HepG2 (cell line): ENCODE measurements around the gene APOC4. TPM values are rescaled to one million over a fixed set of nuclear protein-coding genes. Genes with fewer than 3 reads are reported as not detected.

Experiments
- HES4 ChIP-seq: sonication (generic); formaldehyde crosslinking; IDR thresholded peaks from 2 replicates; pipeline ENCODE4 v1.9.0; 2021; ENCODE audit warnings: mild to moderate bottlenecking, missing genetic modification reagents, borderline replicate concordance
- MTA3 ChIP-seq: sonication (generic); formaldehyde crosslinking; IDR thresholded peaks from 2 replicates; pipeline ENCODE4 v1.4.0; 2020; ENCODE audit warnings: missing genetic modification reagents
- NFIB ChIP-seq: sonication (generic); formaldehyde crosslinking; IDR thresholded peaks from 2 replicates; pipeline ENCODE4 v1.9.0; 2021; ENCODE audit warnings: missing genetic modification reagents, mild to moderate bottlenecking, borderline replicate concordance
- SP2 ChIP-seq: sonication (generic); formaldehyde crosslinking; IDR thresholded peaks from 2 replicates; pipeline ENCODE4 v1.5.1; 2020; ENCODE audit warnings: mild to moderate bottlenecking, missing genetic modification reagents
- ZNF12 ChIP-seq: sonication (generic); formaldehyde crosslinking; IDR thresholded peaks from 2 replicates; pipeline ENCODE4 v1.5.0; 2020; ENCODE audit warnings: missing genetic modification reagents
- ZNF224 ChIP-seq: sonication (generic); formaldehyde crosslinking; IDR thresholded peaks from 2 replicates; pipeline ENCODE4 v1.5.0; 2020; ENCODE audit warnings: mild to moderate bottlenecking, missing genetic modification reagents
- ZNF354B ChIP-seq: sonication (generic); formaldehyde crosslinking; IDR thresholded peaks from 2 replicates; pipeline ENCODE4 v1.8.0; 2022; ENCODE audit warnings: mild to moderate bottlenecking, missing genetic modification reagents
- ZNF569 ChIP-seq: sonication (generic); formaldehyde crosslinking; IDR thresholded peaks from 2 replicates; pipeline ENCODE4 v1.5.0; 2020; ENCODE audit warnings: mild to moderate bottlenecking, missing genetic modification reagents, moderate library complexity, borderline replicate concordance
- ZNF570 ChIP-seq: sonication (generic); formaldehyde crosslinking; IDR thresholded peaks from 2 replicates; pipeline ENCODE4 v1.4.0; 2020; ENCODE audit warnings: mild to moderate bottlenecking, missing genetic modification reagents, borderline replicate concordance
- ZNF737 ChIP-seq: sonication (generic); formaldehyde crosslinking; IDR thresholded peaks from 2 replicates; pipeline ENCODE4 v1.5.0; 2020; ENCODE audit warnings: missing genetic modification reagents, mild to moderate bottlenecking, borderline replicate concordance
- ZNF761 ChIP-seq: sonication (generic); formaldehyde crosslinking; conservative IDR thresholded peaks from 2 replicates; pipeline ENCODE4 v1.4.0; 2020; ENCODE audit warnings: mild to moderate bottlenecking, missing genetic modification reagents
- polyA plus RNA-seq, 8 experiments: library from polyadenylated mRNA; depleted of rRNA in 3 of 8; stranded (reverse) in 7 of 8; unstranded in 1 of 8; fragments of >200 nt; fragmentation: Illumina TruSeq in 4 of 8; extraction: Trizol in 4 of 8; gene quantifications; 2 replicates each; pipeline versions ENCODE4 v1.2.1 to v1.2.3, GENCODE V29; 2011 to 2016; ENCODE audit warnings: low read depth in 4 of 8, missing spikeins in 1 of 8, mixed read lengths in 1 of 8; ENCODE audit not compliant: insufficient read depth in 1 of 8
- total RNA-seq, 5 experiments: library from RNA; depleted of rRNA; stranded (reverse); fragments of >200 nt; fragmentation: Illumina TruSeq; extraction: Trizol; gene quantifications; 2 replicates each; pipeline ENCODE4 v1.2.3, GENCODE V29; 2016; ENCODE audit warnings: low read depth in 1 of 5
- TF ChIP-seq, protein P1 (sequence below), 2 experiments: sonication (generic) in 1 of 2; formaldehyde crosslinking in 1 of 2; IDR thresholded peaks; 2 replicates each; pipeline versions ENCODE4 v1.4.0 to v1.6.1; 2016 to 2020; ENCODE audit warnings: borderline replicate concordance in 1 of 2, low read depth in 1 of 2, mild to moderate bottlenecking in 1 of 2, missing genetic modification reagents in 1 of 2
- TF ChIP-seq, protein P2 (sequence below): sonication (generic); formaldehyde crosslinking; IDR thresholded peaks from 2 replicates; pipeline ENCODE4 v1.5.0; 2020; ENCODE audit warnings: missing genetic modification reagents
- TF ChIP-seq, protein P3 (sequence below): sonication (generic); formaldehyde crosslinking; IDR thresholded peaks from 2 replicates; pipeline ENCODE4 v1.5.0; 2020; ENCODE audit warnings: mild to moderate bottlenecking, missing genetic modification reagents, borderline replicate concordance
- TF ChIP-seq, protein P4 (sequence below): sonication (generic); formaldehyde crosslinking; conservative IDR thresholded peaks from 2 replicates; pipeline ENCODE4 v1.4.0; 2020; ENCODE audit warnings: missing genetic modification reagents
- TF ChIP-seq, protein P5 (sequence below): IDR thresholded peaks from 2 replicates; pipeline ENCODE4 v1.6.1; 2012; ENCODE audit warnings: low read length, improper control_type of control experiment

APOC4 gene
- total and polyA plus RNA-seq, 2 of the 13 experiments (the other 11 are each of a cell fraction or from before 2014, with no cell fraction given): 0.46 TPM; not detected in 1

DNA sequence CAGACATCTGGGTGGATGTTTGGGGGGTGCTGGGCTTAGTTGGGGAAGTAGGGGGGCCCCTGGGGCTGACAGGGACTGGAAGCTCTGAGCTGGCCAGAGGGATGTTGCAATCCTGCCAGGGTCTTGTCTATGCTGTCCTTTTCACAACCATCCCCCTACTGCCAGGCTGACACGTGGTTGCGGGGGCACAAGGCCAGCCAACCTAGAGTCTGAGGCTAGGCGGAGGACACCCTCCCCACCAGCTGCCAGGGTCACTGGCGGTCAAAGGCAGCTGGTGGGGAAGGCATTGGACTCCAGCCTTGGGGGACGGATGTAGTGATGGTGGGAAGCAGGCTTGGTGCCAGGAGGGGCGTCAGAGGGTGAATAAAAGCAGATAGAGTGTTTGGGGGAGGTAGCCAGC is 29.2 kb upstream of the APOC4 start (continued):
- TF ChIP-seq, protein P1, sequence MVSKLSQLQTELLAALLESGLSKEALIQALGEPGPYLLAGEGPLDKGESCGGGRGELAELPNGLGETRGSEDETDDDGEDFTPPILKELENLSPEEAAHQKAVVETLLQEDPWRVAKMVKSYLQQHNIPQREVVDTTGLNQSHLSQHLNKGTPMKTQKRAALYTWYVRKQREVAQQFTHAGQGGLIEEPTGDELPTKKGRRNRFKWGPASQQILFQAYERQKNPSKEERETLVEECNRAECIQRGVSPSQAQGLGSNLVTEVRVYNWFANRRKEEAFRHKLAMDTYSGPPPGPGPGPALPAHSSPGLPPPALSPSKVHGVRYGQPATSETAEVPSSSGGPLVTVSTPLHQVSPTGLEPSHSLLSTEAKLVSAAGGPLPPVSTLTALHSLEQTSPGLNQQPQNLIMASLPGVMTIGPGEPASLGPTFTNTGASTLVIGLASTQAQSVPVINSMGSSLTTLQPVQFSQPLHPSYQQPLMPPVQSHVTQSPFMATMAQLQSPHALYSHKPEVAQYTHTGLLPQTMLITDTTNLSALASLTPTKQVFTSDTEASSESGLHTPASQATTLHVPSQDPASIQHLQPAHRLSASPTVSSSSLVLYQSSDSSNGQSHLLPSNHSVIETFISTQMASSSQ (IDR thresholded peaks at IDR 0.05; ENCODE audit: low read depth): no peak
- TF ChIP-seq, protein P1 (CRISPR knock-in tag; IDR thresholded peaks at IDR 0.05; ENCODE audit: borderline replicate concordance): peak; percentile 66
- TF ChIP-seq, protein P2, sequence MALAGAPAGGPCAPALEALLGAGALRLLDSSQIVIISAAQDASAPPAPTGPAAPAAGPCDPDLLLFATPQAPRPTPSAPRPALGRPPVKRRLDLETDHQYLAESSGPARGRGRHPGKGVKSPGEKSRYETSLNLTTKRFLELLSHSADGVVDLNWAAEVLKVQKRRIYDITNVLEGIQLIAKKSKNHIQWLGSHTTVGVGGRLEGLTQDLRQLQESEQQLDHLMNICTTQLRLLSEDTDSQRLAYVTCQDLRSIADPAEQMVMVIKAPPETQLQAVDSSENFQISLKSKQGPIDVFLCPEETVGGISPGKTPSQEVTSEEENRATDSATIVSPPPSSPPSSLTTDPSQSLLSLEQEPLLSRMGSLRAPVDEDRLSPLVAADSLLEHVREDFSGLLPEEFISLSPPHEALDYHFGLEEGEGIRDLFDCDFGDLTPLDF (CRISPR knock-in tag): no peak
- TF ChIP-seq ZNF761 (CRISPR knock-in tag) (0 out of 2 replicates have a peak, but pooled peaks have one; percentile 21), HES4 (CRISPR knock-in tag) (no peak), ZNF354B (CRISPR knock-in tag) (no peak), MTA3 (CRISPR knock-in tag) (no peak), ZNF737 (CRISPR knock-in tag) (no peak), NFIB (CRISPR knock-in tag) (no peak), ZNF12 (peak; percentile 14; the same call in 1 of the 2 replicates), SP2 (no peak), ZNF224 (CRISPR knock-in tag) (no peak), ZNF569 (CRISPR knock-in tag) (no peak), ZNF570 (no peak)
- TF ChIP-seq, protein P3, sequence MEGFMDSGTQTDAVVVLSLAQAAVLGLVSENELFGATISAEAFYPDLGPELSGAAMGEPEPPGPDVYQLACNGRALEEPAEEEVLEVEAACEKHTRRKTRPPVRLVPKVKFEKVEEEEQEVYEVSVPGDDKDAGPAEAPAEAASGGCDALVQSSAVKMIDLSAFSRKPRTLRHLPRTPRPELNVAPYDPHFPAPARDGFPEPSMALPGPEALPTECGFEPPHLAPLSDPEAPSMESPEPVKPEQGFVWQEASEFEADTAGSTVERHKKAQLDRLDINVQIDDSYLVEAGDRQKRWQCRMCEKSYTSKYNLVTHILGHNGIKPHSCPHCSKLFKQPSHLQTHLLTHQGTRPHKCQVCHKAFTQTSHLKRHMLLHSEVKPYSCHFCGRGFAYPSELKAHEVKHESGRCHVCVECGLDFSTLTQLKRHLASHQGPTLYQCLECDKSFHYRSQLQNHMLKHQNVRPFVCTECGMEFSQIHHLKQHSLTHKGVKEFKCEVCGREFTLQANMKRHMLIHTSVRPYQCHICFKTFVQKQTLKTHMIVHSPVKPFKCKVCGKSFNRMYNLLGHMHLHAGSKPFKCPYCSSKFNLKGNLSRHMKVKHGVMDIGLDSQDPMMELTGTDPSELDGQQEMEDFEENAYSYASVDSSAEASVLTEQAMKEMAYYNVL: no peak
- TF ChIP-seq, protein P4, sequence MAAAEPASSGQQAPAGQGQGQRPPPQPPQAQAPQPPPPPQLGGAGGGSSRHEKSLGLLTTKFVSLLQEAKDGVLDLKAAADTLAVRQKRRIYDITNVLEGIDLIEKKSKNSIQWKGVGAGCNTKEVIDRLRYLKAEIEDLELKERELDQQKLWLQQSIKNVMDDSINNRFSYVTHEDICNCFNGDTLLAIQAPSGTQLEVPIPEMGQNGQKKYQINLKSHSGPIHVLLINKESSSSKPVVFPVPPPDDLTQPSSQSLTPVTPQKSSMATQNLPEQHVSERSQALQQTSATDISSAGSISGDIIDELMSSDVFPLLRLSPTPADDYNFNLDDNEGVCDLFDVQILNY (CRISPR knock-in tag): no peak
- TF ChIP-seq, protein P5, sequence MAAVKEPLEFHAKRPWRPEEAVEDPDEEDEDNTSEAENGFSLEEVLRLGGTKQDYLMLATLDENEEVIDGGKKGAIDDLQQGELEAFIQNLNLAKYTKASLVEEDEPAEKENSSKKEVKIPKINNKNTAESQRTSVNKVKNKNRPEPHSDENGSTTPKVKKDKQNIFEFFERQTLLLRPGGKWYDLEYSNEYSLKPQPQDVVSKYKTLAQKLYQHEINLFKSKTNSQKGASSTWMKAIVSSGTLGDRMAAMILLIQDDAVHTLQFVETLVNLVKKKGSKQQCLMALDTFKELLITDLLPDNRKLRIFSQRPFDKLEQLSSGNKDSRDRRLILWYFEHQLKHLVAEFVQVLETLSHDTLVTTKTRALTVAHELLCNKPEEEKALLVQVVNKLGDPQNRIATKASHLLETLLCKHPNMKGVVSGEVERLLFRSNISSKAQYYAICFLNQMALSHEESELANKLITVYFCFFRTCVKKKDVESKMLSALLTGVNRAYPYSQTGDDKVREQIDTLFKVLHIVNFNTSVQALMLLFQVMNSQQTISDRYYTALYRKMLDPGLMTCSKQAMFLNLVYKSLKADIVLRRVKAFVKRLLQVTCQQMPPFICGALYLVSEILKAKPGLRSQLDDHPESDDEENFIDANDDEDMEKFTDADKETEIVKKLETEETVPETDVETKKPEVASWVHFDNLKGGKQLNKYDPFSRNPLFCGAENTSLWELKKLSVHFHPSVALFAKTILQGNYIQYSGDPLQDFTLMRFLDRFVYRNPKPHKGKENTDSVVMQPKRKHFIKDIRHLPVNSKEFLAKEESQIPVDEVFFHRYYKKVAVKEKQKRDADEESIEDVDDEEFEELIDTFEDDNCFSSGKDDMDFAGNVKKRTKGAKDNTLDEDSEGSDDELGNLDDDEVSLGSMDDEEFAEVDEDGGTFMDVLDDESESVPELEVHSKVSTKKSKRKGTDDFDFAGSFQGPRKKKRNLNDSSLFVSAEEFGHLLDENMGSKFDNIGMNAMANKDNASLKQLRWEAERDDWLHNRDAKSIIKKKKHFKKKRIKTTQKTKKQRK: no peak
